ENCODE results near the gene HBZ.

DNA sequence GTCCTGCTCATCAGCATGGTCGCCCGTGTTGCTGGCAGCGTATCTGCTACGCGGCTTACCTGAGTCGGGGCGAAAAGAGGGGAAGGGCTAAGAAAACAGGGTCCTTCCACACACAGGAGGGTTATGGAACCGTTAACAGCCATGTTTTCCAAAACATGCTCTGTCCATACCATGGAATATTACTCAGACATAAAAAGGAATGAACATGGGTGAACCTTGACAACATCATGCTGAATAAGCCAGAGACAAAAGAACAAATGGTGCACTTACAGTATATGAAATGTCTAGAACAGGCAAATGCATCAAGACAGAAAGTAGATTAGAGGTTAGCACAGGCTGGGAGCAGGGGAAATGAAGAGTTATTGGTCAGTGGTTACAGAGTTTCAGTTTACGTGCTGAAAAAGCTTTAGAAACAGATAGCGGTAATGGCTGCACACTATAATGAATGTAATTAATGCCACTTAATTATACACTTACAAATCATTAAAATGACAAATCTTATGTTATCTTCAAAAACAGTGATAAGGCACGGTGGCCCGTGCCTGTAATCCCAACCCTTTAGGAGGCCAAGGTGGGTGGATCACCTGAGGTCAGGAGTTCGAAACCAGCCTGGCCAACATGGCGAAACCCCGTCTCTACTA lies 21.8 kb upstream of the HBZ start:
- TF ChIP-seq, protein P1, sequence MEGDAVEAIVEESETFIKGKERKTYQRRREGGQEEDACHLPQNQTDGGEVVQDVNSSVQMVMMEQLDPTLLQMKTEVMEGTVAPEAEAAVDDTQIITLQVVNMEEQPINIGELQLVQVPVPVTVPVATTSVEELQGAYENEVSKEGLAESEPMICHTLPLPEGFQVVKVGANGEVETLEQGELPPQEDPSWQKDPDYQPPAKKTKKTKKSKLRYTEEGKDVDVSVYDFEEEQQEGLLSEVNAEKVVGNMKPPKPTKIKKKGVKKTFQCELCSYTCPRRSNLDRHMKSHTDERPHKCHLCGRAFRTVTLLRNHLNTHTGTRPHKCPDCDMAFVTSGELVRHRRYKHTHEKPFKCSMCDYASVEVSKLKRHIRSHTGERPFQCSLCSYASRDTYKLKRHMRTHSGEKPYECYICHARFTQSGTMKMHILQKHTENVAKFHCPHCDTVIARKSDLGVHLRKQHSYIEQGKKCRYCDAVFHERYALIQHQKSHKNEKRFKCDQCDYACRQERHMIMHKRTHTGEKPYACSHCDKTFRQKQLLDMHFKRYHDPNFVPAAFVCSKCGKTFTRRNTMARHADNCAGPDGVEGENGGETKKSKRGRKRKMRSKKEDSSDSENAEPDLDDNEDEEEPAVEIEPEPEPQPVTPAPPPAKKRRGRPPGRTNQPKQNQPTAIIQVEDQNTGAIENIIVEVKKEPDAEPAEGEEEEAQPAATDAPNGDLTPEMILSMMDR (conservative IDR thresholded peaks at IDR 0.05; ENCODE audit: low read length), result no peak
- no peak for TF ChIP-seq EZH2phosphoT487 (IDR thresholded peaks at IDR 0.05; ENCODE audit: borderline replicate concordance)
